GM21360 (cell line): ENCODE measurements around the gene FOXN3.
"Not testable (repeated sequence)": the region's sequence is repeated elsewhere in the genome, so short reads cannot be mapped to it uniquely, and the experiment has no call there.

Experiments used
- ATAC-seq: cut with Tn5 transposase; IDR thresholded peaks from one replicate; pipeline ENCODE4 v1.9.1; 2021; ENCODE audit warnings: mild to moderate bottlenecking, moderate library complexity; ENCODE audit not compliant: unreplicated experiment

FOXN3 gene

DNA sequence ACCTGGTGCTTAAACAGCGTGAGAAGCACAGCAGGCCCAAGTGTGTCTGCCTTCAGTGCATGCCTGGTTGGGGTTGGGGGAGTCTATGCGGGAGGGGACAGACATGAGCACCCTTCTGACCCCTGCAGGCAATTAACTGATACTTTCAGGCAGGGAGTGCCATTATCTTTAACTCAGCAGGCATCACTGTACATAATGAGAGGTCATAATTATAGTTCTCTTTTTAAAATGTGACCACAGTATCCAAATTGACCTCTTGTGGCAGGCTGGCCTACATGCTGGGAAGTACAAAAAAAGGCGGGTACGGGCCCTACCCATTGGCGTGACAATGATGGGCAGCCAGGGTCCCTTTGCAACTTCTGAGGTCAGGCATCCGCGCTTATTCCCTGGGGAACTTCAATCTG is 209.1 kb downstream of the FOXN3 start:
- no peak for ATAC-seq

DNA sequence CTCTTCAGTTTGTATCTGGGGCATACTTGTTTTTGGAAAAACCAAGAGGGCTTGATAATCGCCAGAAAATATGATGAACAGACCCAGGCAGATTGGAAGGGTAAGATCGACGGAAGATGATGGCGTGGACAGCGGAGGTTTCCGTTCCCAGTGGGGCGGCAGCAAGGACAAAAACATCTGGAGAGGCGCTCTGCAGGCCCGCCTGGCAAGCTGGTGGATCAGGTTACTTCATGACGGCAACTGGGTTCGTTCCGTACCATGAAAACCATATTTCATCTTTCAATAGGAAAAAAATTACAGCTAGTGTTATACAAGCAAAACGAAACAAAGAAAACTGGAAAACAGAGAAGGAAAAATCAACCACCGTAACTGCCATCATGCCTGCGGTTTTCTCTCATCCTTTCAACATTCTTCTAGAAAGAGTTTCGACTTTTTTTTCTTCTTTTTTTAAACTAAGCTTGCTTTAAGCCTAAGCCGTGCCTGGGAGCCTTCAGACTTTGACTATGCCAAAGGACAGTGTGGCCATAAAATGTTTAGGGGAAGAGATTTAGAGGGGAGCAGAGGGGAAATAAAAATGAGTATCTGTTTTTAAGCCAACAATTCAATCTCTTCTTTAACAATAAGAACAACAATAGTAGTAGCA is 210.5 kb downstream of the FOXN3 start:
- no peak for ATAC-seq

DNA sequence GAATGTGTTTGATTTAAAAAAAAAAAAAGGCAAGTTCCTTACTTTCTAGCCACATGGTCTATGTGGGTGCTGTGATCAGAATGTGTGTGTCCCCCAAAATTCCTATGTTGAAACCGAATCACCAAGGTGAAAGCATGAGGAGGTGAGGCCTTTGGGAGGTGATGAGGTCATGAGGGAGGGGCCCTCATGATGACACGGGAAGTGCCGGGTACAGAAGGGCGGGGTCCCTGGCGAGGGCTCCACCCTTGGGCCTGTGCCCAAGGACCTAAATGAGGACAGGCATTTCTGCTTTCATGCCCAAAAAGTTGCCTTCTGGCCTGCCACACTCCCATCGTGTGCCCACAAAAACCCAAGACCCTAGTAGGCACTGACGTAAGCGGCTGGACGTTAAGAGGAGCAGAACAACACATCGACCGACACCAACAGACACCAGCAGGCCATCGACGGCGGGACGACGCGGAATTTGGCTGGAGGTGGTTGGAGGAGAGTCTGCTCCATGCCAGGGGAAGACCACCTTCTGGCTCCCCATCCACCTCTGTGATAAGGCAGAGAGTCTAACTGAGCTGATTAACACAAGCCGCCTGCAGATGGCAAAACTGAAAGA is 211.8 kb downstream of the FOXN3 start:
- ATAC-seq = no peak

DNA sequence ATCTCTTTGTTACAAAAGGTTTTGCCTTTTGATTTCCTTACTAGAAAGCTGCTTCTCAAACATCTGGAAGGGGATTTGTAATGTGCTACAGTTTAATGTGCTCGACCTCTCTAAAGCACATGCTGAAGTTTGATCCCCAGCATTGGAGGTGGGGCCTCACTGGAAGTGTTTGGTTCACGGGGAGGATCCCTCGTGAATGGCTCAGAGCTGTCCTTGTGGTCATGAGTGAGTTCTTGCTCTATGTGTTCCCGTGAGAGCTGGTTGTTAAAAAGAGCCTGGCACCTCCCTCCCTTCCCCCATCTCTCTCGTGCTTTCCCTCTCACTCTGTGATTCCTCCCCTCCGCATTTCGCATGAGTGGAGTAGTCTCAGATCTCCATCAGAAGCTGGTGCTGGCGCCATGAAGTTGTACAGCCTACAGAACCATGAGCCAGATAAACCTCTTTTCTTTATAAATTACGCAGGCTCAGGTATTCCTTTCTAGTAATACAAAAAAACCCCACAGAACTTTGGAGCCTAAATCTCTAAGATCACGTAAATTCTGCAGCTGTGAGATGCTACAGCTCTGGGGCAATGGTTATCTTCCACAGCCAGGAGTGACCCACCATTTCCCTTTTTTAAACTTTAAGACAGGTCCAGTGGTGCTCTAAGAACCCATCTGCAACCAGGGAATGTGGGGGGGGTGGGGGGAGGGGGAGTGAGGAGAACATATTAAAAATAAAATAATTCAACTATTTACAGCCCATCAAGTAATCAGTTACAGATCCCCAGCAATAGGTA is 214.4 kb downstream of the FOXN3 start:
- no peak for ATAC-seq

DNA sequence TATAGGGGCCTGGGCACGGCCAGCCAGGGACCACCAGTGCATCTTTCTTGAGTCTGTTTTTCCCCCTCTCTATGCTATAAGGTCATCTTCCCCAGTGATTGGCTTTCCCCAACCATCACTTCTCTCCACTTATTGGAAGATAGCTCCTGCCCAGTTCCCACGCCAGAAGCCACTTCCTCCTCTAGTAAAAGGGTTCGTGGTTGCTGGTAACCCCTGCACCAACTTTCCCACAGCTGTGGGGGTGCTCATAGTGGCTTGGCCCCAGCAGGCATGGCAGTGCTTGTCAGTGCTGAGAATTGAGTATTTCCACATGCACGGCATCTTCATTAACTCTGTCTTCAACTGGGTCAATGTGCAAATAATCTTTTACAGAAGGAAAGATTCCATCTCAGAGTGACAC is 215.4 kb downstream of the FOXN3 start:
- no peak for ATAC-seq

GRCh38 chr14:89199357-89199756 is 217.7 kb downstream of the FOXN3 start:
- not testable (repeated sequence) for ATAC-seq

DNA sequence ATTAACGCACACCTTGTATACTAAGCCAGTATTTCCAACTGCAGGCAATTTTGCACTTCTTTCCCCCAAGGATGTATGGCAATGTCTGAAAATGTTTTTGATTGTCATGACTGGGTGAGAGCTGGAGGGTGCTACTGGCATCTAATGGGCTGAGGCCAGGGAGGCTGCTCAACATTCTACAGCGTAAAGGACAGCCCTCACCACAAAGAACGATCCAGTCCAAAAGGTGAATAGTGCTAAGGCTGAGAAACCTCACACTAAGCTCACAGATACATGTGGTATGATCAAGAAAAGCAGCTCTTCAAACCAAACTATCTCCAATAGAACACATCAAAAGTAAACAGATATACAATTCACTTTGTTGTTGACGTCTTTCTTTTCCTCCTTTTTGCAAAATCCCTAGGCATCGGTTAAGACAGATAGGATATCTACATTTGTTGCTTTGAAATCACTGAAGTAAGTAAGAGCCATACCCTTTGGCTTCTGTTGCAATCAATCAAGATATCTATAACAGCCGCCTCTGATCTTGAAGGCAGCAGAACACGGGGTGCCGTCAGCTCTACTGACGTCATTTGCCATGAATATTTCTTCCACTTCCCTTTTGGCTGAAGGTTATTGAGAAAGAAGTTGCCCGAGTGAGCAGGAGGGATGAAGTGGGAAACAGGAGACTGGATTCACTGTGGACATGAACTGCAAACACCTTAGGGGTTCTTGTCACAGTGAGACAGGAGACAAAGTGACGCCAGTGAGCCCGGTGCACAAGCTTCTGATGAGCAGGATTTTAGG is 218.3 kb downstream of the FOXN3 start:
- ATAC-seq = no peak

DNA sequence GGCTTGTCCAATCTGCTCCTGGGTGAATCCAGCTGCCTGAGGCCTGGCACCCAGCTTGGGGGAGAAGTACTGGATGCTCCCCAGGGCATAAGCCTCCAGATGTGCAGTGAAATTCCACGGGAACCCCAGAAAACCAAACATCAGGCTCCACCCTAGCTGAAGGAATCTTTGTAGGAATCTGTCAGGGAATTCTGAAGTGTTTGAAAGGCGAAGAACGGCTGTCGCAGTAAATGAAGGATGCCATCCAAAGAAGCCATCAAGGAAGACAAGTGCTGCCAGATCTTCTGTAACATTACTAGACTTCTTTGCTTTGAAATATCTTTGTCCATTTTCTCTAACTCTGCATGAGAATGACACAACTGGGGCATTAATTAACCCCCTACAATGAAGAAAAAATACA is 219.4 kb downstream of the FOXN3 start:
- ATAC-seq = no peak

DNA sequence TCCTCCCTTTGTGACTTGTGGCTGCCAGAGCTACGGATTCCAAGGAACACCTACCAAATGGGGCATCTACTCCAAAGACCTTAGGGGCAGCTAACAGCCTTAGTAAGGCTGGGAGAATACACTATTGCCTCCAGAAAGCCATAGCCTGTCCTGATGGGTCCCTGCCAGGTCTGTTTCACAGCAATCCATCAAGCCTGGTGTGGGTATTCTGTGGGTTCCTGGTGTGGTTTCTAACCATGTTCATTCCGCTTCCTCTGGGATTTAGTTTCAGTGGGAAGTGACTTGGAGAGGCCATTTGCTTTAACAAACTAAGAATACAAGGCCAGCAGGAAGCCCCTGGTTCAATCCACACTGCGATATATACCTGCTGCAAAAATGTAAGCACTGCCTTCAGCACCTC is 220.5 kb downstream of the FOXN3 start:
- no peak for ATAC-seq

DNA sequence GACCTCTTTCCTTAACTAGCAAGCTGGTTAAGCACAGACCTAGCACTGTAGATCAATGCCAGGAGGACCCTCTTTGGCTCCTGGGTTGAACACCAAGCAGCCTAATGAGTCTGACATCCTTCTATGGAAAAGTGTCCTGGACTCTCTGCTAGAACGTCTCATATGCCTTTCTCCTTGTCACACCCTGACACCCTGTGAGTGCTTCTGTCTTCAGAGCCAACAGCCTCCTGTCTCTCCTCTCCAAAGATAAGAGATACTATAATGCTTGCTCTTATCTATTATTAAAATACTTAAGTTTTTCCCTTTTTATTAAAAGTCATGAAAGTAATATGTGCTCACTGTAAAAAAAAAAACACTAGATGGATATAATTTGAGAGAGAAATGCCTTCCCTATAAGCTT is 222.7 kb downstream of the FOXN3 start:
- ATAC-seq = no peak

GRCh38 chr14:89190765-89191513 is 226.1 kb downstream of the FOXN3 start:
- ATAC-seq = no peak

GRCh38 chr14:89188492-89188891 is 228.5 kb downstream of the FOXN3 start:
- no peak for ATAC-seq

GRCh38 chr14:89187501-89187900 is 229.5 kb downstream of the FOXN3 start:
- ATAC-seq = no peak

DNA sequence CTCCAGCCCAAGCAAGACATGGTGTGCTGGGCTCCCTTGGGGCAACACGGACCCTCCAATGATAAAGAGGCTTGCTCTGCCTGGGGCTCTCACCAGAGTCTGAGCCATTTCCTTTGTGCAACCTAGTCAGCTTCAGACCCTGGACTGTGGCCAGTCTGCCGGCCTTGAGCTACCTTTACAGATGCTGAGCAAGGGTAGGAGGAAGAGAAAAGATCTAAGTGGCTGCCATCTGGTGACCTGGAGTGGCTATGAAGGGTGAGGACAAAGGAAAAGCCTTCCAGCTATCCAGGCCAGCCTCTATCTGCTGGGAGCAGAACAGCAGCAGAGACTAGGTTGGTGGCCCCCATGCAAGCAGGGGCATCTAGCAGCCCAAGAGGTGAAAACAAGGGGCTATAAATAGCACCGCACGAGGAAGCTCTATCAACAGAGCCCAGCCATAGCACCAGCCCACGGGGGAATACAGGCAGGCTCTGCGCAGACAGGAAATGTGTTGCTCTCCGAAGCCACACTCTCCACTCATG is 230.1 kb downstream of the FOXN3 start:
- no peak for ATAC-seq

- ATAC-seq = no peak
These were observed 230.8 kb downstream of the FOXN3 start for GRCh38 chr14:89185919-89186855.

DNA sequence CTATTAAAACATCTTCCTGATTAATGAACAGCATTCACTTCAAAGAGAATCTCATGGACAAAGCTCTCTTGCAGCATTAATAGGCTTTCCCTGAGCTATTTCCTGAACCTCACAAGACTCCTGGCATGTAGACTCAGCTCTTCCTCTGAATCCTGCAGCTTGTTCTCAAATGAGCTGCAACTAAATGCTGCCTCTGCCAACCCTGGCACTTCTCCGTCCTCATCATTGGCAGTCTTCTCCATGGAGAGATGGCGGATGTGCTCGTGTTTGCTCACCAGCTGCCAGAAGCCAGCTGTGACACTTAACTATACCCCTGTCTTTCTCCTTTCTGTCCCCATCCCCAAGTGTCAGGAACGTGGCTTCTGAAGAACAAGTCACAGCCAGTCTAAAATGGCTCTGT is 232.1 kb downstream of the FOXN3 start:
- no peak for ATAC-seq

- ATAC-seq = no peak
These were observed 234.7 kb downstream of the FOXN3 start for GRCh38 chr14:89182326-89182725.

- no peak for ATAC-seq
These were observed 236.5 kb downstream of the FOXN3 start for GRCh38 chr14:89180546-89180945.

GRCh38 chr14:89179891-89180404 is 237.1 kb downstream of the FOXN3 start:
- no peak for ATAC-seq
